B cell (primary cell): ENCODE measurements around the gene CHPT1.

Experiments used
- EZH2 ChIP-seq: IDR thresholded peaks from 2 replicates; pipeline ENCODE4 v1.6.1; 2012; ENCODE audit warnings: borderline replicate concordance, low read depth, mild to moderate bottlenecking, moderate library complexity, low read length; ENCODE audit not compliant: insufficient read depth, poor library complexity, severe bottlenecking
- TF ChIP-seq, protein P1 (sequence below): fragments of 200-600 bp; IDR thresholded peaks from one replicate; pipeline ENCODE4 v1.8.0; 2022; ENCODE audit warnings: antibody characterized with exemption, mild to moderate bottlenecking

GRCh38 chr12:101747697-101748096 lies 50.3 kb downstream of the CHPT1 start:
- TF ChIP-seq, protein P1, sequence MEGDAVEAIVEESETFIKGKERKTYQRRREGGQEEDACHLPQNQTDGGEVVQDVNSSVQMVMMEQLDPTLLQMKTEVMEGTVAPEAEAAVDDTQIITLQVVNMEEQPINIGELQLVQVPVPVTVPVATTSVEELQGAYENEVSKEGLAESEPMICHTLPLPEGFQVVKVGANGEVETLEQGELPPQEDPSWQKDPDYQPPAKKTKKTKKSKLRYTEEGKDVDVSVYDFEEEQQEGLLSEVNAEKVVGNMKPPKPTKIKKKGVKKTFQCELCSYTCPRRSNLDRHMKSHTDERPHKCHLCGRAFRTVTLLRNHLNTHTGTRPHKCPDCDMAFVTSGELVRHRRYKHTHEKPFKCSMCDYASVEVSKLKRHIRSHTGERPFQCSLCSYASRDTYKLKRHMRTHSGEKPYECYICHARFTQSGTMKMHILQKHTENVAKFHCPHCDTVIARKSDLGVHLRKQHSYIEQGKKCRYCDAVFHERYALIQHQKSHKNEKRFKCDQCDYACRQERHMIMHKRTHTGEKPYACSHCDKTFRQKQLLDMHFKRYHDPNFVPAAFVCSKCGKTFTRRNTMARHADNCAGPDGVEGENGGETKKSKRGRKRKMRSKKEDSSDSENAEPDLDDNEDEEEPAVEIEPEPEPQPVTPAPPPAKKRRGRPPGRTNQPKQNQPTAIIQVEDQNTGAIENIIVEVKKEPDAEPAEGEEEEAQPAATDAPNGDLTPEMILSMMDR: no peak
- TF ChIP-seq EZH2: no peak
